OCI-LY1 (cell line): Measurements from ENCODE around the gene PARVG.

Experiments
- H2AFZ ChIP-seq: fragments of 200-600 bp; sonication (generic), shearing (Covaris generic); 2 replicates; pipeline ENCODE4 v1.6.0; 2014; ENCODE audit warnings: antibody characterized with exemption, mild to moderate bottlenecking, low read length
- H3F3A ChIP-seq: fragments of 200-600 bp; sonication (generic), shearing (Covaris generic); 2 replicates; pipeline ENCODE4 v1.6.0; 2014; ENCODE audit warnings: mild to moderate bottlenecking, antibody characterized with exemption, low read length, moderate library complexity; ENCODE audit not compliant: insufficient read depth
- H3K27ac ChIP-seq: fragments of 200-600 bp; sonication (generic); 2 replicates; pipeline ENCODE4 v1.5.1; 2014; ENCODE audit warnings: low read length, mixed run types, mild to moderate bottlenecking, low read depth; ENCODE audit not compliant: poor library complexity, severe bottlenecking
- H3K27me3 ChIP-seq: fragments of 200-600 bp; sonication (generic); 2 replicates; pipeline ENCODE4 v1.6.0; 2014; ENCODE audit warnings: antibody characterized with exemption, mild to moderate bottlenecking, low read length, moderate library complexity; ENCODE audit not compliant: insufficient read depth
- H3K36me3 ChIP-seq: fragments of 200-600 bp; sonication (generic); 2 replicates; pipeline ENCODE4 v1.6.1; 2014; ENCODE audit warnings: mild to moderate bottlenecking, antibody characterized with exemption, low read length, moderate library complexity, mixed read lengths; ENCODE audit not compliant: insufficient read depth
- H3K4me1 ChIP-seq: fragments of 200-600 bp; sonication (generic); 2 replicates; pipeline ENCODE4 v1.5.1; 2014; ENCODE audit warnings: mild to moderate bottlenecking, low read length, moderate library complexity; ENCODE audit not compliant: insufficient read depth, severe bottlenecking
- H3K4me2 ChIP-seq: fragments of 200-600 bp; sonication (generic), shearing (Covaris generic); 2 replicates; pipeline ENCODE4 v1.6.1; 2014; ENCODE audit warnings: low read length
- H3K4me3 ChIP-seq: fragments of 200-600 bp; sonication (generic); 2 replicates; pipeline ENCODE4 v1.5.1; 2014; ENCODE audit warnings: low read length, low read depth, mild to moderate bottlenecking, mixed read lengths; ENCODE audit not compliant: poor library complexity, severe bottlenecking
- H3K79me2 ChIP-seq: fragments of 200-600 bp; shearing (Covaris generic); 2 replicates; pipeline ENCODE4 v1.6.1; 2016; ENCODE audit warnings: mixed run types, low read length, mixed read lengths; ENCODE audit not compliant: insufficient read depth
- H3K9ac ChIP-seq: fragments of 200-600 bp; sonication (generic), shearing (Covaris generic); 2 replicates; pipeline ENCODE4 v1.6.1; 2014; ENCODE audit warnings: mild to moderate bottlenecking, low read length, mixed read lengths
- H3K9me2 ChIP-seq: fragments of 200-600 bp; sonication (generic), shearing (Covaris generic); 2 replicates; pipeline ENCODE4 v1.6.1; 2014; ENCODE audit warnings: low read depth, mild to moderate bottlenecking, low read length, mixed read lengths
- H3K9me3 ChIP-seq: fragments of 200-600 bp; shearing (Covaris generic); 2 replicates; pipeline ENCODE4 v1.6.1; 2014; ENCODE audit warnings: low read length, mixed read lengths
- H4K20me1 ChIP-seq: fragments of 200-600 bp; sonication (generic), shearing (Covaris generic); 2 replicates; pipeline ENCODE4 v1.6.0; 2016; ENCODE audit warnings: mild to moderate bottlenecking, low read length; ENCODE audit not compliant: insufficient read depth
- EZH2 ChIP-seq: fragments of 200-600 bp; sonication (generic), shearing (Covaris generic); IDR thresholded peaks from 2 replicates; pipeline ENCODE4 v1.8.0; 2017; ENCODE audit warnings: borderline replicate concordance, mixed run types, mild to moderate bottlenecking, antibody characterized with exemption, low read length, moderate library complexity, mixed read lengths
- TF ChIP-seq, protein P1 (sequence below): fragments of 200-600 bp; sonication (generic), shearing (Covaris generic); IDR thresholded peaks from 2 replicates; pipeline ENCODE4 v1.5.1; 2017; ENCODE audit warnings: mild to moderate bottlenecking, antibody characterized with exemption, low read length, moderate library complexity, mixed read lengths

Gene PARVG

DNA sequence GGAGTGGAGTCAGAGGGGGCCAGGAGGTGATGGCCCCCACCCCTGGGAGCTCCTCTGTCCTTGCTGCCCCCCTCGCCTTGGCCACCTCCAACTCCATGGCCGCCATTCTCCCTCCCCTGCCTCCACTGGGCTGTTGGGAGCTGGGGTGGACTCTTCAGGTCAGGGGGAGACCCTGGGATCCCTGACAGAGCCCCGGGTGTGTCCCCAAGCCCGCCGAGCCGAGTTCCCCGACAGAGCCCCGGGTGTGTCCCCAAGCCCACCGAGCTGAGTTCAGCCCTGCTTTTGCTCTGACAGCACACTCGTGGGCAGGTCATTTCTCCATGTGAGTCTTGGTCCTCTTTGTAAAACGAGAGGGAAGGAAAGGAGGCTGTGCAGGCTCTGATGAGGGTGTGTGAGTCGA lies 13.2 kb upstream of the PARVG start:
- Histone ChIP-seq H3K4me3 (no peak overlapping the region), H3K9me2 (no peaks in the 10 kb centered on the region), H3K27ac (no peak overlapping the region), H3K27me3 (no peaks in the 10 kb centered on the region), H3K4me2 (no peak overlapping the region), H3K79me2 (no peaks in the 10 kb centered on the region), H3K36me3 (peaks cover 3% of the 10 kb centered on the region; the same call in 1 of the 2 replicates), H3K4me1 (no peaks in the 10 kb centered on the region), H2AFZ (no peak overlapping the region), H3K9ac (no peak overlapping the region), H3F3A (no peaks in the 10 kb centered on the region), H4K20me1 (no peaks in the 10 kb centered on the region), H3K9me3 (no peaks in the 10 kb centered on the region)
- TF ChIP-seq EZH2: no peak
- TF ChIP-seq, protein P1, sequence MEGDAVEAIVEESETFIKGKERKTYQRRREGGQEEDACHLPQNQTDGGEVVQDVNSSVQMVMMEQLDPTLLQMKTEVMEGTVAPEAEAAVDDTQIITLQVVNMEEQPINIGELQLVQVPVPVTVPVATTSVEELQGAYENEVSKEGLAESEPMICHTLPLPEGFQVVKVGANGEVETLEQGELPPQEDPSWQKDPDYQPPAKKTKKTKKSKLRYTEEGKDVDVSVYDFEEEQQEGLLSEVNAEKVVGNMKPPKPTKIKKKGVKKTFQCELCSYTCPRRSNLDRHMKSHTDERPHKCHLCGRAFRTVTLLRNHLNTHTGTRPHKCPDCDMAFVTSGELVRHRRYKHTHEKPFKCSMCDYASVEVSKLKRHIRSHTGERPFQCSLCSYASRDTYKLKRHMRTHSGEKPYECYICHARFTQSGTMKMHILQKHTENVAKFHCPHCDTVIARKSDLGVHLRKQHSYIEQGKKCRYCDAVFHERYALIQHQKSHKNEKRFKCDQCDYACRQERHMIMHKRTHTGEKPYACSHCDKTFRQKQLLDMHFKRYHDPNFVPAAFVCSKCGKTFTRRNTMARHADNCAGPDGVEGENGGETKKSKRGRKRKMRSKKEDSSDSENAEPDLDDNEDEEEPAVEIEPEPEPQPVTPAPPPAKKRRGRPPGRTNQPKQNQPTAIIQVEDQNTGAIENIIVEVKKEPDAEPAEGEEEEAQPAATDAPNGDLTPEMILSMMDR: no peak

DNA sequence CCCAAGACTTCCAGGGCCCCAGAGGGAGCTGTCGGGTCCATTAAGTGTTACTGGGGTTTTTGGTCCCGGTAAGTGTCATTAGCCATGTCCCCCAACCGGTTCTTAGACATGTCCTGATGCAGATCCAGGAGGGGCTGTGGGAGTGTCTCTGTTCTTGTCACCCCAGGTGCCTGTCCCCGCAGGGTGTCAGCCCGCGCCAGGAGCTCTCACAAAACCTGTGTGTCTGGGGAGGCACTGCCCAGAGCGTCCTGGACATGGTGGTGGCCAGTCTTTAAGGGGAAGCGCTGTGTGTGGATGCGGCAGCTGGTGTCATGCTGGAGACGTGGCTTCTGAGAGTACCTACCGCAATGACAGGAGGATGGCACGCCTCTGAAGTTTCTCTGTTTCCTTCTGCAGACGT lies 12.5 kb upstream of the PARVG start:
- Histone ChIP-seq H3K4me3 (no peak overlapping the region), H3K9me2 (no peaks in the 10 kb centered on the region), H3K4me1 (no peaks in the 10 kb centered on the region), H3K79me2 (no peaks in the 10 kb centered on the region), H3K36me3 (peaks cover 3% of the 10 kb centered on the region; the same call in 1 of the 2 replicates), H2AFZ (no peak overlapping the region), H3K9me3 (no peaks in the 10 kb centered on the region), H3K27ac (no peak overlapping the region), H3K27me3 (no peaks in the 10 kb centered on the region), H3K4me2 (no peak overlapping the region), H3F3A (no peaks in the 10 kb centered on the region), H4K20me1 (no peaks in the 10 kb centered on the region), H3K9ac (no peak overlapping the region)
- TF ChIP-seq, protein P1: no peak
- TF ChIP-seq EZH2: no peak

DNA sequence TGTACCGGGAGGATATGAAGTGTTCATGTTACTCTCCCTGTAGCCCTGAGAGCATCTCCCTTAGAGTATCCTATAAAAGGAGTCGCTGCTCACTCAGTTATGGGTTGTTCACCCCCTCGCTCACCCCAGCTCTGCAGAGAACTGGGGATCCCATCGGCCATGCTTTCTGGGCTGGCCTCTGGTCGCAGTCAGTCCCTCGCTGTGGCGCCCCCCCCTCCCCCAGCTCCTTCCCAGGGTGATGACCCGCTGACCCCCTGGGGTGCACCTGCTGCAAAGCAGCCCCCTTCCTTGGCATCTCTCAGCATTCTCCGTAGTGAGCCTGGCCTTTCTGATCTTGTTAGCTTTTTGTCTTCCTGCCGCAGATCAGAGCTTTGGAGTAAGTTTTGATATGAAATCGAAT lies 10.3 kb upstream of the PARVG start:
- no peaks in the 10 kb centered on the region for H3K9me3 ChIP-seq
- H3K9ac ChIP-seq: no peak overlapping the region
- peaks cover 2% of the 10 kb centered on the region; the same call in 1 of the 2 replicates for H3K36me3 ChIP-seq
- H3K4me1 ChIP-seq: no peaks in the 10 kb centered on the region
- no peak overlapping the region for H3K4me2 ChIP-seq
- no peaks in the 10 kb centered on the region for H4K20me1 ChIP-seq
- H3K4me3 ChIP-seq: no peak overlapping the region
- no peaks in the 10 kb centered on the region for H3F3A ChIP-seq
- H3K27me3 ChIP-seq: no peaks in the 10 kb centered on the region
- H3K27ac ChIP-seq: no peak overlapping the region
- H3K9me2 ChIP-seq: no peaks in the 10 kb centered on the region
- H3K79me2 ChIP-seq: no peaks in the 10 kb centered on the region
- TF ChIP-seq, protein P1: no peak
- no peak for TF ChIP-seq EZH2
- H2AFZ ChIP-seq: no peak overlapping the region
